Fibroblast of upper back skin (primary cell): Measurements from ENCODE around the gene RASA4B.
"Not testable (repeated sequence)": the region's sequence is repeated elsewhere in the genome, so short reads cannot be mapped to it uniquely, and the experiment has no call there.

ENCODE experiments used
- DNase-seq: peaks from one replicate; pipeline ENCODE4 v3.0.0-alpha.2; 2013

RASA4B gene

DNA sequence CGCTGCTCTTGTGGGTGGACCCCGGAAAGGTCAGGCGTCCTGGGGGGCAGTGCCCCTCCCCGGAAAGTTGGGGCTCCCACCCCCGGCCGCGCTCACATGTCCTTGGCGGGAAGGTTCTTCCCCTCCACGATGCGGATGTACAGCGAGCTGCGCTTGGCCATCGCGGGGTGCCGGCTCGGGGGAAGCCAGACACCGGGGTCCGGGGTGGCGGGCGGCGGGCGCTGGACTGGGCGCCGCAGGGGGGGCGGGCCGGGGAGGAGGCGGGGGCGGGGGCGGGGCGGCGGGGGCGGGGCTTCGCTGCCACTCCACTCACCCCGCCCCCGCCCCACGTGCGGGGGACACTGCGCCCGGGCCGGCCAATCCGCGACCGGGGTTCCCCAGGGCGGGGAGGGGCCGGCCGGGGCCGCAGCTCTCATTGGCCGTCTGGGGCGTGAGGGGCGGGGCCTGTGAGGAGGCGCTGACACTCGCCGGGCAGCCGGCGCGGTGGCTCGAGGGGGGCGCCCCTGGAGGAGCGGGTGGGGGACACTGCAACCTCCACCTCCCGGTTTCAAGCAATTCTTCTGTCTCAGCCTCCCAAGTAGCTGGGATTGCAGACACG is at the start of gene RASA4B:
TSS of gene RASA4B (minus strand) at position 228 of the 598 bp plus-strand sequence. CDS start at position 161, 67 bp downstream.
- DNase-seq, result not testable (repeated sequence)

DNA sequence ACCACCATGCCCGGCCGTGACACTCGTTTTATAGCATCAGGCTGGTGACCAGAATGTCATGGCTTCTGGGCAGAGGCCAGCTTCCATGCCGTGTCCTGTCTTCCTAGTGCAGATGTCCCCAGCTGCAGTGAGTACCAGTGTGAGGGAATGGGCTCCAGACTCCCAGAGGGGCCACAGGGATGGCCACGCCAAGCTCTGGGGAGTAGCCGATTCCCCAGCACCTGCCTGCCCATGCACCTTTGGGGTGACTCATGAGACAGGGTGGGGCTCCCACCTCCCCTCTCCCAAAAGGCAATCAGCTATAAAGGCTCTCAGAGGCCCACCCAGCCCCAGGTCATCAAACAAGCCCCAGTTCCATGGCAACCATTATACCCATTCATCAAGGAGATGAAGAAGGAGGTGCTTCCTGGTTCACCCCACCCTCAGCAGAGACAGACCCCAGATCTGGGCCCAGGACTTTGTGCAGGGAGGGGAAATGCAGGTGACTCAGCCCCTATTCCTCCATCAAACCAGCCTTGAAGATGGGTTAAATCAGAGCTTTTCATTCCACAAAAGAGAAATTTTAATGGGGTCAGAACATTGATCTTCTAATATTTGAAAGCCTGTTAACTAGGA is 33.3 kb upstream of the RASA4B start, which contains the start of gene SPDYE2:
TSS of gene SPDYE2 (plus strand) at position 419 of the 615 bp plus-strand sequence. CDS start 2,030 bp downstream, outside the sequence.
- DNase-seq, result not testable (repeated sequence)

DNA sequence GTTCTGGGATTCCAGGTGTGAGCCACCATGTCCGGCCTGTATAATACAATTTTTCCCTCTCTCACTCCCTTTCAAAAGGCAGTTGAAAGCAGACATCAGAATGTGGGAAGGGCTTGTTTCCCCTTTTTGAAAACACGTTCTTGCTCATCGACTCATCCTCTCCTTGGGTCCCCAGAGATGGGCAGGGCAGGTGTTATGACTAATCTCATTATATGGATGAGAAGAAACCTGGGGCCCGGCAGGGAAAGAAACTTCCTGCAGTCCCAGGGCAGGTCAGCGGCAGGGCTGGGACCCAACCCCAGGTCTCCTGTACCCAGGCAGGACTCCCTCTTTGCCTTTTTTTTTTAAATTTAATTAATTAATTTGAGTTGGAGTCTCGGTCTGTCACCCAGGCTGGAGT is 28.8 kb upstream of the RASA4B start:
- not testable (repeated sequence) for DNase-seq

DNA sequence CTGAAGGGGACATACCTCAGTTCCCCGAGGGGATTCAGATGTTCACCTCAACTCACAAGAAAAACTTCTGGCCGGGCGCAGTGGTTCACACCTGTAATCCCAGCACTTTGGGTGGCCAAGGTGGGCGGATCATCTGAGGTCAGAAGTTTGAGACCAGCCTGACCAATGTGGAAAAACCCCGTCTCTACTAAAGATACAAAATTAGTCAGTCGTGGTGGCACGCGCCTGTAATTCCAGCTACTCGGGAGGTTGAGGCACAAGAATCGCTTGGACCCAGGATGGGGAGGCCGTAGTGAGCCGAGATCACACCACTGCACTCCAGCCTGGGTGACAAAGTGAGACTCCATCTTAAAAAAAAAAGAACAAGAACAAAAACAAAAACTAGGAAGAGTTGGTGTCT is 27.7 kb upstream of the RASA4B start:
- not testable (repeated sequence) for DNase-seq

DNA sequence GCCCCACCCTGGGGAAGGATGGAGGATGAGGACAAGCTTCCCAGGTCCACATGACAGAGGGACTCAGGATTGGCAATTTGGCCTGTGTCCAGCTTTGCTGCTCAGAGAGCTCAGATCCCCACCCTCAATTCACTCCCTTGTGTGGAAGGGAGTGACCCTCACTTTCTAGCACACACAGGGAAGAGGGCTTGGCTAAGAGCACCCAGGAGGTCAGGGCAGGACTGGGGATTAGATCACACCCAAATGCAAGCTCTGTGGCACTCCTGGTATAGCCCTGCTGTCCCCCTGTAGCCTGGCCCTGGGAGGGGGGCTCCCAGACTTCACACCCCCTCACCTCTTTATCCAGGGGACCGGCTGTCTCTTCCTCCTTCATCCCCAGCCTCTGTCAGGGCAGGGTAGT is 26.8 kb upstream of the RASA4B start:
- DNase-seq, result not testable (repeated sequence)

DNA sequence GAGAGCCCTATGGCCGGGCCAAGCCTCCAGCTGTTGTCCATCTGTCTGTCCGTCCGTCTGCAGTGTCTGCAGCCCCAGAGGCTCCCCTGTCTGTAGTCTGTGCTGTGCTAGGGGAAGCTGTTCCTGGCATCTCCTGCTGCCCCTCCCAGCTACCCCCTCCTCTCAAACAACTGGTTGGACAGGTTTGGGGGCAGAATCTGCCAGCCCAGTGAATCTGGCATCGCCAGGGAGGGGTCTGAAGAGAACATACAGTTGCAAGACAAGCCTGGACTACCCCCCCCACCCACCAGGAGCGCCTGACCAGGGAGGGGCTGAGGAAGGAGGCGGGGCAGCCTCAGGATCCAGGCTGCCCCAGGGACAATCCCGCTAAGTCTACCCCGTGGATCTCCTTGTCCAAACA is 26.0 kb upstream of the RASA4B start, which contains the start of gene UPK3BL2:
TSS of gene UPK3BL2 (minus strand) at position 101 of the 400 bp plus-strand sequence. CDS start at position 41, 60 bp downstream.
- DNase-seq, result not testable (repeated sequence)

DNA sequence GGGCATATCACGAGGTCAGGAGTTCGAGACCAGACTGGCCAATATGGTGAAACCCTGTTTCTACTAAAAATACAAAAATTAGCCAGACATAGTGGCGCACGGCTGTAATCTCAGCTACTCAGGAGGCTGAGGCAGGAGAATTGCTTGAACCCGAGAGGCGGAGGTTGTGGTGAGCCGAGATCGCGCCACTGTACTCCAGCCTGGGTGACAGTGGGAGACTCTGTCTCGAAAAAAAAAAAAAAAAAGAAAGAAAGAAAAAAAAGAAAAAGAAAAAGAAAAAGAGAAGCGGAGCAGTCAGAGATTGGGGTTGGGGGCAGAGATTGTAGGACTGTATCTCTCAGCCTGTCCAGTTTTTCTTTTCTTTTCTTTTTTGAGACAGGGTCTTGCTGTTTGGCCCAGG is 25.2 kb upstream of the RASA4B start:
- DNase-seq, result not testable (repeated sequence)

DNA sequence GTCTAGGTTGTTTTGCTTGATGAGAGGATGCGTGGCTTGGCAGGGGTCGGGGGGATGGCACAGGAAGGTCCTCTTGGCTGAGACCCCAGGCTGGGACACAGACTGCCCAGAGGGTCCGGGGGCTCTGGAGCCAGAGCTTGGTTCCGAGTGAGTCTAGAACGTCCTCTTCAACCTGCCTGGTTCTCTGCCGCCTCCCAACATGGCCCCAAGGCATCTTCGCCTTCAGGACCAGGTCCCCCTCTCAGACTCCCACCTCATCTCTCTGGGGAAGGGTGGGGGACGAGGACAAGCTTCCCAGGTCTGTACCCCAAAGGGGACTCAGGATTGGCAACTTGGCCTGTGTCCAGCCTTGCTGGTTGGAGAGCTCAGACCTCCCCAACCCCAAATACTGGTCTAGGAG is 24.5 kb upstream of the RASA4B start:
- not testable (repeated sequence) for DNase-seq

DNA sequence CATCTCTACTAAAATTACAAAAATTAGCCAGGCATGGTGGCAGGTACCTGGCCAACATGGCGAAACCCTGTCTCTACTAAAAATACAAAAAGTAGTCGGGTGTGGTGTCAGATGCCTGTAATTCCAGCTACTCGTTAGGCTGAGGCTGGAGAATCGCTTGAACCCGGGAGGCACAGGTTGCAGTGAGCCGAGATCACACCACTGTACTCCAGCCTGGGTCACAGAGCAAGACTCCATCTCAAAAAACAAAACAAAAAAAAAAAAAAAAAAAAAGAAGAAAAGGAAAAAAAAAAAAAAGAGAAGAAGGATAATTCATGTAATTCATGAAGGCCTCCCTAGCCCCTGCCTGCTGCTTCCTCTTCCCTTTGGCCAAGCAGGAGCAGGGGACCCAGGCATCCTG is 23.0 kb upstream of the RASA4B start:
- DNase-seq, result not testable (repeated sequence)

DNA sequence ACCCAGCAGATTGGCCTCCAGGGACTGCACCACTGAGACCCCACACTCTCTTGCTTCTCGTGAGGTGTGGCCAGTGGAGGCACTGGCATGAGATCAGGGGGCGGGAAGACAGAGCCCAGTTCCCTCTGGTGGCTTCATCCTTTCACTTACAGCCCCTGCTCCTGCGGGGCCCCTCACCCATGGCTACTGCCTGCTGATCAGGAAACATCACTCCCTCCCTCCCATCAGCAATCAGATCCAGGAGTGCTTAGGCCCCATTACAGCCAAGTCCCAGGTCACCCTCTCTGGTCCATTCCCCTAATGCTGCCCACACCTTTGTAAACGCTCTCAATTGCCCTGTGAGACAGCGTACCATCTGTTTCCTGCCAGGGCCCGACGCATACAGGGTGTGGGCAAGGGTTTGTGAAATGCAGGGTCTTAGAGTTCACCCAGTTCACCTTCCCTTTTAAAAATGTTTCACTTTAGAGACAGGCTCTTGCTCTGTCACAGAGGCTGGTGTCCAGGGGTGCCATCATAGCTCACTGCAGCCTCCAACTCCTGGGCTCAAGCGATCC is 17.6 kb upstream of the RASA4B start:
- DNase-seq, result not testable (repeated sequence)

DNA sequence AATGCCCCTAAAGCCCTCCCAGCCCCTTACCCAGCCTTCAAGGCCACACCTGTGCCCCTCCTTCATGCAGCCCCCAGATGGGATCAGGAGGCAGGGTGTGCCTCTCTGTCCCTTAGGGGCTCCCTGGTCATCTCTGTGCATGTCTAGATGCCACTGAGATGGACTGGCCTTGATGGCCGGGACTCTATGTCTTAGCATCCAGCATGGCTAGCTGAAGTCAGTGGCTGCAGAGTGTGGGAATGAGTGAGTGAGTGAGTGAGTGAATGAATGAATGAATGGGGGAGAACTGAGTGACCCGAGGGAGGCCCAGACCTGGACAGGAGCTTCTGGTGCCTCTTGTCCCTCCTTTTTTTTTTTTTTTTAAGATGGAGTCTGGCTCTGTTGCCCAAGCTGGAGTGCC is 14.6 kb upstream of the RASA4B start:
- DNase-seq, result not testable (repeated sequence)

DNA sequence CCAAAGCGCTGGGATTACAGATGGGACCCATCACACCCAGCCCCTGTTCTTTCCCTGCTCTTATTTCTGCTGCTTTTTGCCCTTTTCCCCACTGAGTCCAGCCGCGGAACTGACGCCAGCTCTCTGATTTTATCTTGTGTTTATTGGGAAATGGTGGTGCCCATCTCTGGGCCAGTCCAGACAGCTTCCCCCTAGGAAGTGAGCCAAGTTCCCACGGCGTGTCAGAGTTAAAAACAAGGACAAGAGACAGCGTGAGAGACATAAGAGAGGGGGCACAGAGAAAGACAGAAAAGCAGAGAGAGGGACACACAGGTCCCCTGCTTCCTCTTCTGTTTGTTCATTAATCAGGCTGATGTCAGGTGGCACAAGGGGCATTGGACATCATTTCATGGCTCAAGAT is 14.0 kb upstream of the RASA4B start:
- DNase-seq, result not testable (repeated sequence)

DNA sequence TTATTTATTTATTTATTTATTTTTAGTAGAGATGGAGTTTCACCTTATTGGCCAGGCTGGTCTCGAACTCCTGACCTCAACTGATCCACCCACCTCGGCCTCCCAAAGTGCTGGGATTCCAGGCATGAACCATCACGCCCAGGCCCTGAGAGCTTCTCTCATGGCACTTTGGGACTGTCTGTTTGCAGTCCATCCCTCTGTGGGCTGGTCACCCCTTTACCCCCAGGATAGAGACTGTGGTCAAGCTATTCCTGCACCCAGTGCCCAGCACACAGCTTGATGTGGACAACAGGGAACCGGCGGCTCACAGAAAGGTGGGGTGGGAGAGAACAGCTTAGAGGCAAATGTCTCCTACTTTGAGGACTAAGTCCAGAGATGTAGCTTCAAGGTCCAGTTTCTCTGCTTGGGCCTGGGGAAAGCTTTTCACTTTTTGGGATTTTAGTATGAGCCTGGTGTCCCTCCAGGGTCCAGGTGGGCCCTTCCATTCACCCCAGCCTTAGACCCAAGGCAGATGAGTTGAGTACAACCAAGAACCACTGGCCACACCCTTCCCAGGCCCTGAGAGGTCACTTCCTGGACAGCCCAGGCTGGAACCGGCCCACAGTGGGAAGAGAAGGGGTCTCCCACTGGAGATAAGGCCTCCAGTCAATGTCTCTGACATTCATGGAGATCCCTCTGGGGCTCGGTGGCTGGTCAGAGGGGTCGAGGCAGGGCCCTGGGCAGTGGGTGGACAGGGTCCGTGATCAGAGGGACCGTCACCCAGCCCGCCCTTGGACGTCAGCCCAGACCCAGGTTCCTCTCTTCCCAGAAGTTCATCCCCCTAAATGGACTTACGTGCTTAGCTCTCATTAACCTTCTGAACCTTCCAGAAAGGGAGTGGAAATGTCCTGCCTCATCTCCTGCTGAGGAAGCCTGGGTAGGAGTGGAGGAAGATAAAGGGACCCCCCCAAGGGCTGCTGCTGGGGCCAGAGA is 10.5 kb upstream of the RASA4B start:
- DNase-seq, result not testable (repeated sequence)

DNA sequence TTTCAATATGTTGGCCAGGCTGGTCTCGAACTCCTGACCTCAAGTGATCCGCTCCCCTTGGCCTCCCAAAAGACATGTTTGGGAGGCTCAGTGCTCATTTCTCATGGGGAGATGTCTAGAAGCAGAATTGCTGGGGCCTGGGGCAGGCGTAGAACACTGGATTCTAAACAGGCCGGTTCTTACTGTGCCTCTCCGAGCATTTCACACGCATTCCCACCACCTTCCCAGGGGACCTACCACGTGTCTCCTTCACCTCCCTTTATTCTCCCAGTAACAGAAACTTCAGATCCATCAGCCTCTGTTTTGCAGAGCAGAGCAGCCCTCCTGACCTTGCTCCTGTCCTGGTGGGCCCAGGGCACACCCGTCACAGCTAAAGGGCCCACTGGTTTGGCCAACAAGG is 9.6 kb upstream of the RASA4B start:
- DNase-seq, result not testable (repeated sequence)

DNA sequence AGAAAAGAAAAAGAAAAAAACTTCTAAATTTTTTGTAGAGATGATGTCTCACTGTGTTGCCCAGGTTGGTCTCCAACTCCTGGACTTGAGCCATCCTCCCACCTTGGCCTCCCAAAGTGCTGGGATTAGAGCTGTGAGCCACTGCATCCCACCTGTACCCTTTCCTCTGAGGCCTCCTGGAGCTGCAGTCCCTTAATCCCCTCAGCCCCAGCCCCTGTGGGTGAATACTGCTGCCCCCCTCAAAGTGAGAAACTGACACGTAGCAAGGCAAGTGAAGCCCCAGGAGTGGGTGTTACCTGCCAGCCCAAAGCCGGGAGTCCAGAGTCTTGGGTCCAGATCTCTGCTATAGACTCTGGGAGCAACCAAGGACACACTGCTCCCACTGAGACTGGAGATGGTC is 7.2 kb upstream of the RASA4B start:
- DNase-seq, result not testable (repeated sequence)

DNA sequence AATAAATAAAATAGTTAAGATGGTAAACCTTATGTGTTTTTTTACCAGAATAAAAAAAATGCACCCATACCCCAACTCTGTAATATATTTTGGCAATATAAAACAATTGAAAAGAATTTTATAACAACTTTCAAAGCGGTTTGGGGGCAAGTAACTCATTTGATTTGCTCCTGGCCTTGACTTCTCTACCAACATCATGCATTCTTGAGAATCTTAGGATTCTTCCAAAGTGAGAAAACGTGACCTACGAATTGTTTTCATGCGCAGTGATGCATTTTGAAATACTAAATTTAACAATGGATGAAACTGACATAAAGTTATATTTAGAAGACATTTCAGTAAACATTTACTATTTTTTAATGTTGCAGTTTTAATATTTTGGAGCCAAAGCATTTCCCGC is 3.2 kb upstream of the RASA4B start:
- DNase-seq, result not testable (repeated sequence)

DNA sequence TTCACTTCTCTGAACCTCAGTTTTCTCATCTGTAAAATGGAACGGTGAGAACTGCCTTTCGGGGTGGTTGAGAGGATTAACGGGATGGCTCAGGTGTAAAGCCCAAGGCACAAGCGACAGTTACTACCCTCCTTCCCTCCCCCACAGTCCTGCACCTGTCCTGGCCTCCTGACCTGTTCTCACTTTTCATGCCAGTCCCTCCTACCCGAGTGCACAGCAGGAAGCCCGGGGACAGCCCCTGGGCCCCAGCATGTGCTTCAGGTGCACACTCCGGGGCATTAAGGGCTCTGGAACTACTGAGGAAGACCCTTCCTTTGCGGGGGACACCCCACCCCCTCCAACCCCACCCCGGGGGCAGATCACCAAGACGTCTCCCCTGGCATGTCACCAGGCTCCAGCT is 626 bp downstream of the RASA4B start:
- not testable (repeated sequence) for DNase-seq

DNA sequence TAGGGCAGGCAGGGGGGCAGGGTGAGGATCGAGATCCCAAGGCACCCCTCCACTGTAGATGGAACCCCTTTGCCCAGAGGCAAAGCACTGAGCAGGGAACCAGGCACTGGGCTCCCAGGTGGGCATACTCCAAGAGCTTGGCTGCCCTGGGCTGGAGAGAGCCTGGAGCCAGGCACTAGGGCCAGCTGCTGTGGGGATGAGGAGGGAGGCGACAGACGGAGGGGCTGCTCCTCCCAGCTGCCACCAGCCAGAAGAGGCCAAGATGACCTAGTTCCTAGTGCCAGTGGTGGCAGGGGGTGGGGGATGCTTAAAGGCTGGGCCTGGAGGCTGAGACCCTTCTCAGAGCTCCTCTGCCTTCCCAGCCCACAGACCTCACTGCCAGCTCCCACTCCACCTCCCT is 1.7 kb downstream of the RASA4B start:
- DNase-seq, result not testable (repeated sequence)

DNA sequence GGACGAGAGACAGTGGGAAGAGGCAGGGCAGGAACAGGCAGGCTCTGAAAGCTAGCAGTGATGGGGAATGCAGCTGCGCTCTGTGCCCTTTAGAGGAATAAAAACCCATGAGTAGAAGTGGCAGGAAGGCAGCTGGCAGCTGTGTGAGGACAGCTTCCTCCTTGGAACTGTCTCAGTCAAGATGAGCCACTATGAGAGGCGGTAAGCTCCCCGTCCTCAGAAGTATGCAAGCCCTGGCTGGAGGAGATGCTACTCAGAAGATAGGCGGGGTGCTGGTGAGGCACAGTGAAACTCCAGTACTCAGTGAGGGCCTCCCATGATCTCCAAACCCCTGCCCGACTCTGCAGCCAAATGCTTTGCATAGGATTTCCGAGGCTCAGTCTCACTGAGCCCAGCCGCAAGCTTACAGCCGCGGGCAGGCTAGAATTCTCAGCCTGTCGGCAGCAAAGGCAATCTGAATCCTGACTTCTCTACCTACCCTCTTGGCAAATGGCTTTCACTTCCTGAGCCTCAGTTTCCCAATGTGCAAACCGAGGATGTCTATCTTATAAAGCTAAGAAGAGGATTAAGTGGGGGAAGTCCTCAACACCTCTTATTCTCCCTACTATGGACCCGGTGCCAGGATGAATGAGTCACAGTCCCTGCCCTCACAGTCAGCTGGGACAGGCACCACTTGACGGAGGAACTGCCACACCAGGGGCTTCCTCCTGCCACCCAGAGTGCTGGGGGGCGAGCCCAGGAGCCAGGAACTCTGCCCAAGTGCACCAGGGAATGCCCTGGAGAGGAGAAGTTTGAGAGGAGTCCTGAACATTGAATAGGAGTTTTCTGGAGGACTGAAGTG is 2.5 kb downstream of the RASA4B start:
- DNase-seq, result not testable (repeated sequence)

DNA sequence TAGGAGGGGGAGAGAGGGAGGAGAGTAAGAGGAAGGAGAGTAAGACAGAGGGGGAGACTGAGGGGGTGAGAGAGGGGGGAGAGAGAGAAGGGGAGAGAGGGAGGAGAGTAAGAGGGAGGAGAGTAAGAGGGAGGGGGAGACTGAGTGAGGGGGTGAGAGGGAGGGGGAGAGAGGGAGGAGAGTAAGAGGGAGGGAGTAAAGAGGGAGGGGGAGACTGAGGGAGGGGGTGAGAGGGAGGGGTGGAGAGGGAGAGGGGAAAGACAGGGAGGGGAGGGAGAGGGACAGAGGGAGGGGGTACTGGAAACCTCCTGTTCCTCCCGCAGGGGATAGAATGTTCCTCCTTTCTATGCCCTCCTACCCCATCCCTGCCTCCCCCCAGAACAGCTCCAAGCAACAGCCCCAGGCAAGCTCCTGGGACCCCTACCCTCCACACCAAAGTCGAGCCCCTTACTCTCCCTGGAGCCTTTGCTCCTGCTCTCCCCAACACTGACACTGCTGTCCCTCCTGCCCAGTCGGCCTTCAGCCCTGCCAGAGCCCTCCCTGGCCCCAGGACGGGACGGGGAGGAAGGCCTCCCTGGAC is 4.8 kb downstream of the RASA4B start:
- peak; percentile 90 for DNase-seq

DNA sequence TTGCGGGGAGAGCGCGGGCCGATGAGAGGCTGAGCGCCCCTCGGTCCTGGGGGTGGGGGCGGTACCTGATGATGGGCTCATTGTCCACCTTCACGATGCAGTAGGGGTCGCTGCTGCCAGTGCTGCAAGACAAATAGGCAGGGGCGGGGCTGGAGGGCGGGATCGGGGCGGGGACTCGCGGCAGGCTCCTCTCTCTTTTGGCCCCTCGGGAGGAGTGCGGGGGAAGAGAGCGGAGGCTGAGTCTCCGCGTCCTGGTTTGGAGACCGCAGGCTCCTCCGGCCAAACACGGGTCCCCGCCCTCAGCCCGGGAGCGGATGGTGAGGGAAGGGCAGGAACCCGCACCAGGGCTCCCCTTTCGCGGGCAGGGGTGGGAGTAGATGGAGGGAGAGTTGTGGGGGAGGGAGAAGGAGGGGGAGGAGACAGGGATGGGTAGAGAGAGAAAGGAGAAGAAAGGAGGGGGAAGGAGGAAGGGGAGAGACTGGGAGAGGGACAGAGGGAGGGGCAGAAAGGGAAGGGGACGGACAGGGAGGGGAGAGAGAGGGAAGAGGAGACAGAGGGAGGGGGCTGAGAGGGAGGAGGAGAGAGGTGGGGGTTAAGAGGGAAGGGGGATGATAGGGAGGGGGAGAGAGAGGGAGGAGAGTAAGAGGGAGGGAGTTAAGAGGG is 5.6 kb downstream of the RASA4B start:
- DNase-seq, result not testable (repeated sequence)
